ENCODE data around the gene PIGP.

- TF ChIP-seq CTCF (IDR thresholded peaks at IDR 0.05 in 8 of 11, conservative IDR thresholded peaks at IDR 0.05 in 3 of 11): no peak
- TF ChIP-seq POLR2A (IDR thresholded peaks at IDR 0.05): no peak
- no peak for TF ChIP-seq POLR2AphosphoS5 (IDR thresholded peaks at IDR 0.05)
Observed at GRCh38 chr21:37071561-37072273, 1.2 kb downstream of the PIGP start.

All from spleen (tissue), 7 donors.